GM11168 (cell line): ENCODE data around the gene NDUFS1.
"Not testable (repeated sequence)": the region's sequence is repeated elsewhere in the genome, so short reads cannot be mapped to it uniquely, and the experiment has no call there.

Source experiments
- in situ Hi-C: fragments of 300-500 bp; cut with MboI; formaldehyde crosslinking; loops from one replicate; pipeline ENCODE4 v1.12.0; 2022; ENCODE audit warnings: low sequenced_read_pairs; ENCODE audit not compliant: unreplicated experiment

NDUFS1 gene

GRCh38 chr2:206159346-206160124, at the start of gene NDUFS1, which contains the start of gene EEF1B2:
NDUFS1 (minus strand) TSS chr2:206159444; CDS start chr2:206153678, 5,766 bp downstream.
EEF1B2 (plus strand) TSS chr2:206159895; CDS start chr2:206159980, 85 bp downstream.
- in situ Hi-C loops, result loop anchor here (10.0 kb wide), 1 partner anchor 105 kb away; no protein-coding TSS in a partner anchor

GRCh38 chr2:206208900-206209299, 49.7 kb upstream of the NDUFS1 start:
- in situ Hi-C loops, result no loop called here

DNA sequence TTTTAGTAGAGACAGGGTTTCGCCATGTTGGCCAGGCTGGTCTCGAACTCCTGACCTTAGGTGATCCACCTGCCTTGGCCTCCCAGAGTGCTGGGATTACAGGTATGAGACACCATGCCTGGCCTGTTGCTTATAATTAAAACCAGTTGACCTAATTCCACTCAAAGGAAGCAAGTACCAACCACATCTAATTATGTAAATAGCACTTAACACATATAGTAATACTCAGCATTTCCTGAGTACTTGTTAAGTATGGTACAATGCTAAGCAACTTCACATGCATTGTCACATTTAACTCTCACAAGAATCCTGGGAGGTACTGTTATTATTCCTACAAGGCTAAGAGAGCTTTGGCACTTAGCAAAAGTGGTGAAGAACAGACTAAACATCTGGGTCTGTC, 48.1 kb upstream of the NDUFS1 start:
- in situ Hi-C loops, result not testable (repeated sequence)

- in situ Hi-C loops, result no loop called here
These were observed 45.5 kb upstream of the NDUFS1 start for GRCh38 chr2:206204710-206205109.

- in situ Hi-C loops, result no loop called here
These were observed 44.1 kb upstream of the NDUFS1 start for GRCh38 chr2:206203331-206203730.

- in situ Hi-C loops, result no loop called here
These were observed 43.2 kb upstream of the NDUFS1 start for GRCh38 chr2:206202446-206202845.

GRCh38 chr2:206201075-206201848, 42.0 kb upstream of the NDUFS1 start:
- in situ Hi-C loops, result no loop called here

DNA sequence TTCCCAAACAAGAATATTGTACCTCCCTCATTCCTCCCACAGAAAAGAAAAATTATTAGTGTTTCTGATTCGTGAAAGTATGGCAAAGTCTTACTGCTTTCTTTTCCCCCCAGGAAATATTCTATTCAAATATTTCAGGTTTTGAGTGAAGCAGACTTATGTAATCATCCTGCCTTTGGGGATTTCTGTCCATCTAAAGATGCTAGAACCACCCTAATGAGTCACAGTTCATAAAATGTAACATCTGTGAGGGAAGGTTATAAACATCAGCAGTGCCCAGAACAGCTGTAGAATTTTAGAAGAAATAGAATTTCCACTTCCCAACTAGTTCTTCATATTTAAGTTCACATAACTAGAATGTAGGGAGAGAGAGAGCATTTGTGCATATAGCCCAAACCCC, 39.4 kb upstream of the NDUFS1 start:
- in situ Hi-C loops, result no loop called here

DNA sequence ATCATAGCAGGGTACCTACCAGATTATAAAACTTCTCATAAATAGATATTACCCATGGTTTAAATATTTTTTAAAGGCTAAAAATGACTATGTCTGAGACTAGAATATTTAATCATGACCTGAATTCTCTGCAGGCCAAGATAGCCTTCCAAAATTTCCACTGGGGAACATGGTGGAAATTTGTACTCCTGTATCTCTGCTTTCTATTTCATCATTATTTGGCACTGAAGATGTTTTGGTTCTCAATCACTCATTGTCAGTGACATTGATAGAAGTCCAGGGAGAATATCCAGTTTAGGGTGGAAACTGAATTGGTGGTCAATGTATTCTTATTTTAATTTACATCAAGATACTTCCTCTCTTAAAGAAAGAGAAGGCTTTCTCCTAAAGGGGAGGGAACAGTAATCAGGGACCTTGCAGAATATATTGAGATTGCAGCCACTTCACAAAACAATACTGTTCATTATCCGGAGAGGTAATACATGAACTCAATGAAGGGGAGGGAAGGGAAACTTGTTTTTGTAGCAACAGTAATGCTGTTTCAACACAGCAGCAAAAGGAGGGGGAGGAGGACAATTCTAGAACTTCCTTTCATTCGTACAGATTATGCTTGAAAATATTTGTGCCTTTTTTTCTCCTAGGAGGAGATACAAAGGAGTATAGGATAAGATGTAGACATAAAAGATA, 34.6 kb upstream of the NDUFS1 start:
- in situ Hi-C loops, result no loop called here

DNA sequence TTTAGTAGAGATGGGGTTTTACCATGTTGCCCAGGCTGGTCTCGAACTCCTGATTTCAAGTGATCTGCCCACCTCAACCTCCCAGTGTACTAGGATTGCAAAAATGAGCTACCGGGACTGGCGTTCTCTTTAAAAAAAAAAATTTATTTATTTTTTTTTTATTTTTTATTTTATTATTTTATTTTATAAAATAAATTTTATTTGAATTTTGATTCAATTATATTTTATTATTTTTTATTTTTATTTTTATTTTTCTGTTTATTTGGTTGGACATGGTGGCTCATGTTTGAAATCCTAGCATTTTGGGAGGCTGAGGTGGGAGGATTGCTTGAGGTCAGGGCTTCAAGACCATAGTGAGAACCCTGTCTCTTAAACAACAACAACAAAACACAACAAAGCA, 32.9 kb upstream of the NDUFS1 start:
- in situ Hi-C loops, result no loop called here

DNA sequence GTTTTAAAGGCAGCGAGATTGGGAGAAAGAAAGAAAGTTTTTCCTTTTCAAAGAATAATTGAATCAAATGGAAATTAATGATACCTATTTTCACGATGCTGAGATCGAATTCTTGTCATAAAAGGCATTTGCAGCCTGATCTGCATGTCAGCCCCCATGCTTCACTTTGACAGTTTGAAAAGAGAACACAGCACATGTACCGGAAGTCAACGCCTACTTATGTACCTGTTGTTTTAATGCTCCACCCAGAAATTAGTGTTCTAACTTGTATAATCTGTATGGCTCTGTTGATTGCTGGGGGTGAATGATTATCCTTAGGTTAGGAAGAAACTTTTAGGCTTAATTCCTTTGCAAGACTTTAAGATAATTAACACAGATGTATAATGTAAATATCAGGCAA, 31.4 kb upstream of the NDUFS1 start:
- in situ Hi-C loops, result no loop called here

DNA sequence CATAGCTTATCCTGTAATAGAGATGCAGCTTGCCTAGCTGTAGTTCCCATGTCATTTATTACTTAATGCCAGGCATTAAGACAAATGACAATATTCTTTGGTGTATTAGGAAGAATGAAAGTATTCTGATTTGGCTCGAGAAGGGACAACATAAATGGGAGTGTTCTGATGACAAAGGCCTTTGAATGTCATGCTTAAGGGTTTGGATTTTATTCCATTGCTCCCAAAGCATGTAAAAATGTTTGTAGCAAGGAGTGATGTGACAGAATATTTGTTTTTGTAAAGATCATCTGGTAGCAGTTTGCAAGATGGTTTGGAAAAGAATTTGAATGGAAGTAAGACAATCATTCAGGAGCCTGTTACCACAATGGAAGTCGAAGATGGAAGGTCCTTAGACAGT, 30.9 kb upstream of the NDUFS1 start:
- in situ Hi-C loops, result no loop called here

- in situ Hi-C loops, result no loop called here
These were observed 30.4 kb upstream of the NDUFS1 start for GRCh38 chr2:206189691-206190090.

GRCh38 chr2:206181526-206181925, 22.3 kb upstream of the NDUFS1 start:
- in situ Hi-C loops, result not testable (repeated sequence)

GRCh38 chr2:206176901-206177300, 17.7 kb upstream of the NDUFS1 start:
- in situ Hi-C loops, result no loop called here

DNA sequence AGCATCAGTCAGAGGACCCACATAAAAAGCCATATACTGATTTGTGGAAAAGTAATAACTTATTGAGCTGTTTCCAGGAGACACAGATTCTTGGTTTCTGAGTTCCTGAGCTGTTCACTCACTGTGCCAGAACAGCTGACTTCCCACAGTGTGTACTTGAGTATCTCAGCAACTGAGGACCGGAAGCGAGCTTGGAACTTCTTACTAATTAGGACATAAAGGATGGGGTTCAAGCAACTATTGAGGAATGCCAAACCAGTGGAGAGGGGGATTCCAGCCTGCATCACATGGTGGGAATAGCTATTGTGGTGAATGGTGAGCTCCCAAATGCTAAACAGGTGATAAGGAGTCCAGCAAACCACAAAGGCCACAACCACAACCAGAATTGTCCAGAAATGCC, 16.9 kb upstream of the NDUFS1 start:
- in situ Hi-C loops, result no loop called here

DNA sequence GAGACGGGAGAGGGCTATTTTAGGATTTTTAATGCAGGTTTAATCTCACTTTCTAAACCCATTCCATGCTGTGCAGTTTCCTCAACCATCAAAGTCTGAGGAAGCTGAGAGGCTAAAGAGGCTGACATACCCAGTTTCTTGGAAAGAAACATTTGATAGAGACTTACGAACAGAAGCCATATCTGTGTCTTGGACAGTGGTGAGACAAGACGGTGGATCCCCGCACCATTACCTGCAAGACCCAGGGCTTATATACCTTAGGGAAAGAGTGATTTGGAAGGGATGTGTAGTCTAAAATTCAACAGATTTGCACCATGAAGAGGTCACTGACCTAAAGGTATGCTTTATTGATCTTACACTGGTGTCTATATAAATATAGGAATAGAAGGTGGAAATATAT, 13.9 kb upstream of the NDUFS1 start:
- in situ Hi-C loops, result no loop called here

DNA sequence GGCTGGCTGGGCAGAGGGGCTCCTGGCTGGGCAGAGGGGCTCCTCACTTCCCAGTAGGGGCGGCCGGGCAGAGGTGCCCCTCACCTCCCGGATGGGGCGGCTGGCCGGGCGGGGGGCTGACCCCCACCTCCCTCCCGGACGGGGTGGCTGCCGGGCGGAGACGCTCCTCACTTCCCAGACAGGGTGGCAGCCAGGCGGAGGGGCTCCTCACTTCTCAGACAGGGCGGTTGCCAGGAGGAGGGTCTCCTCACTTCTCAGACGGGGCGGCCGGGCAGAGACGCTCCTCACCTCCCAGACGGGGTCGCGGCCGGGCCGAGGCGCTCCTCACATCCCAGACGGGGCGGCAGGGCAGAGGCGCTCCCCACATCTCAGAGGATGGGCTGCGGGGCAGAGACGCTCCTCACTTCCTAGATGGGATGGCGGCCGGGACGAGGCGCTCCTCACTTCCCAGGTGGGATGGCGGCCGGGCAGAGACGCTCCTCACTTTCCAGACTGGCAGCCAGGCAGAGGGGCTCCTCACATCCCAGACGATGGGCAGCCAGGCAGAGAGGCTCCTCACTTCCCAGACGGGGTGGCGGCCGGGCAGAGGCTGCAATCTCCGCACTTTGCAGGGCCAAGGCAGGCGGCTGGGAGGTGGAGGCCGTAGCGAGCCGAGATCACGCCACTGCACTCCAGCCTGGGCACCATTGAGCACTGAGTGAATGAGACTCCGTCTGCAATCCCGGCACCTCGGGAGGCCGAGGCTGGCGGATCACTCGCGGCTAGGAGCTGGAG, 12.6 kb upstream of the NDUFS1 start:
- in situ Hi-C loops, result not testable (repeated sequence)

DNA sequence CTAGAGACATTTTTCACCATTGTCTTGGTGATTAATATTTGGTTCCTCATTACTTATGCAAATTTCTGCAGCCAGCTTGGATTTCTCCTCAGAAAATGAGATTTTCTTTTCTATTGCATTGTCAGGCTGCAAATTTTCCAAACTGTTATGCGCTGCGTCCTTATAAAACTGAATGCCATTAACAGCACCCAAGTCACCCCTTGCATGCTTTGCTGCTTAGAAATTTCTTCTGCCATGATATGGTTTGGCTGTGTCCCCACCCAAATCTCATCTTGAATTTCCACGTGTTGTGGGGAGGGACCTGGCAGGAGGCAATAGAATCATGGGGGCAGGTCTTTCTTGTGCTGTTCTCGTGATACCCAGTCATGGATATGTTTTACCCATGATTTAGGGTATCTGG, 9.0 kb upstream of the NDUFS1 start:
- in situ Hi-C loops, result loop anchor here (10.0 kb wide), 1 partner anchor 97 kb away; no protein-coding TSS in a partner anchor

DNA sequence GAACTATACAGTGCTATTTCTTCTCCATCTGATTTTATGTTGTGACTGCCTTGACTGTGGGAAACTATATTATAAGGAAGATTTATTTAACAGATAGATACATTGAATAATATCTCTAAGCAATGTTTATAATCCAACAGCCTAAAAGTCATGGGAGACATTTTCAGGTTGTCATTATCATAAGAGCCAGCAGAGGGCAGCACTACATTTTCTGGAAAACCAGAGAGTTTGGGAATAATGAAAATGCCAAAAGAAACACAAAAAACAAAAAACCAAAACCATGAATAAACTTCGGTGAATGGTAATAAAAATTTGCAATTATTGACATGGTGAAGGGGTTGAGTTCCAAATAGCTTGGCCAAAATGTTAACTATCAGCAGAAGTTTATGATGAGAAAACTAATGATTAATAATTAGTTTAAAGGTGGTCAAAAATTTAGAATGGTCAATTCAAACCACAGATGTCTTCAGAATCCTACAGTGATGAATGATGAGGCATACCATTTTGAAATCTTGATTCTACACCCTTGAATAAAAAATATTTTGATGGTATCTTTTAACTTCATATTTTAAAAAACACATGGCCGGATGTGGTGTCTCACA, 5.1 kb upstream of the NDUFS1 start:
- in situ Hi-C loops, result loop anchor here (10.0 kb wide), 1 partner anchor 100 kb away; no protein-coding TSS in a partner anchor
